Measurements from ENCODE around the gene HPS4.
"Not testable (repeated sequence)": the region's sequence is repeated elsewhere in the genome, so short reads cannot be mapped to it uniquely, and the experiment has no call there.

Gene HPS4

DNA sequence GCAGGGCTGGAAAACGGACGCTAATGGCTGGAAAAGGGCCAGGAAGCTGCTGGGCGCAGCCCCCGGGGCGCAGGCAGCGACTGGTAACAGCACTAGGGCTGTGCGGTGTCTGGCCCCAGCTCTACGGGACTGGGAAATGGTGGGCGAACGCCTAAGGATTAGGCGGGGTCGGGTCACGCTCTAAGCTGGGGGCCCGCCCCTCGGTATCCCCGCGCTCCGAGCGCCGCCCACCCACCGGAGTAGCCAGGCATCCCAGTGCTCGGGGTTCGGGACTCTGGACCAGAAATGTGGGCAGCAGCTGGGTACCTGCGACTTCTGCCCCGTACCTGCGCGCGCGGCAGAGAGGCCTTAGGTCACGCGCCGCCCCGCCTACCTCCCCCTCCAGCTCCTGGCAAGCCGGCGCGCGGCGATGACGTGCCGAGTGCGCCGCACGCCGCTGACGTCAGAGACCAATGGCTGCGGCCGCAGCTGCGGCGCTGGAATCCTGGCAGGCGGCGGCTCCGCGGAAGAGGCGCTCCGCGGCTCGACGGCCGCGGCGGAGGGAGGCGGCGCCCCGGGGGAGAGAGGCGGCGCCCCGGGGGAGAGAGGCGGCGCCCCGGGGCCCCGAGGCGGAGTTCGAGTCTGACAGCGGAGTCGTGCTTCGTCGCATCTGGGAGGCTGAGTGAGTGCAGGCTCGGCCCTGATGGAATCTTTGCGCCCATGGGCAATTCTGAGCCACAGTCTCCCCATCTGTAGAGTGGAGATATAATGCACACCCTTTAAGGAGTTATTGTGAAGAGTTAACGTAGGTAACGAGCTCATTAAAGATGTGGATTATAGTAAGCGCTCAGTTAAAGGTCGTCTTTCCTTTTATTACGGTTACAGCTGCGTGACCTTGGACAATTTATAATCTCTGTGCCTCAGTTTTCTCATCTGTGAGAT, at the start of gene HPS4, which contains the start of gene SRRD:
HPS4 (minus strand) TSS at position 345 of the 921 bp plus-strand sequence. CDS start 2,021 bp downstream, outside the sequence.
SRRD (plus strand) TSS at position 439 of the 921 bp plus-strand sequence; CDS start at position 453, 14 bp downstream.
- DNase-seq = peak in 54 of 56 donors; percentile 36 to 89 (median 78)

DNA sequence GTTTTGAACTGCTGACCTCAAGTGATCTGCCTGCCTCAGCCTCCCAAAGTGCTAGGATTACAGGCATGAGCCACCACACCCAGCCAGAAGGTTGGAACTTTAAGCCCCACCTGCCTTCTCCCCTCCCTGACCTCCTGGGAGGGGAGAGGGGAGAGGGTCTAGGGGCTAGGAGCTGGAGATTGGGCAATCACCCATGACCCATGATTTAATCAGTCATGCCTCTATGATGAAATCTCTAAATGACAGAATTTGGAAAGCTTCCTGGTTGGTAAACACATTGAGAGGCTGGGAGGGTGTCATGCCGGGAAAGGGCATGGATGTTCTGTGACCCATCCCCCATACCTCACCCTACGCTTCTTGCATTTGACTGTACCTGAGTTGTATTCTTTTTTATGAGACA, 45.8 kb upstream of the HPS4 start:
- no peak for DNase-seq

- not testable (repeated sequence) for DNase-seq
Measured at GRCh38 chr22:26528518-26528917, 44.9 kb upstream of the HPS4 start.

- no peak for DNase-seq
Measured at GRCh38 chr22:26527574-26528465, 44.2 kb upstream of the HPS4 start.

GRCh38 chr22:26527167-26527566, 43.6 kb upstream of the HPS4 start:
- no peak for DNase-seq

DNA sequence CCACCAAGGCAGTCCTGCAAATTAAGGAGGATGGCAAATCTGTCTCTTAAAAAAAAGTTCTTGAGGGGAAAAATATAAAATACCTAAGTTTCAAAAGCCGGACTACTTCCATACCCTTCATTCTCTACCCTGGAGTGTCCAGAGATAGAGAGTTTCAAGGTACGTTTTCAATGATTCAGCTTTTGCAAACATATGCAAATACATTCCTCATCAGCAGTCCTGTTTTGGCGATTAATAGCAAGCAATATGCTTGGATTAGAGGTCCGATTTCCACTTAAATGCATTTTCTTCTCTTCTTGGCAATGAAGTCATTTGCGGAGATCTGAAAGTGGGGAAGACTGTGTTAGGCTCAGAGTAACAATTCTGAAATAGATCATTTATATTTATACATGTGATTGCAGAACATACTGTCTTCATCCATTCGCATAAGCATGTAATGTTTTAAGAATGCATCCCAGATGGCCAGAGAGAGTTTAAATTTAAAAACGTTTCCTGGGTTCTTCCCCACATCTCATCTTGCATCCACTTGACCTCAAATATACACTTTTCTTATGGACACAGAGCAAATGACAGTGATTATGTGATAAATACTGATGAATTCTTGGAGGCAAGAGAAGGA, 42.5 kb upstream of the HPS4 start:
- DNase-seq = no peak

DNA sequence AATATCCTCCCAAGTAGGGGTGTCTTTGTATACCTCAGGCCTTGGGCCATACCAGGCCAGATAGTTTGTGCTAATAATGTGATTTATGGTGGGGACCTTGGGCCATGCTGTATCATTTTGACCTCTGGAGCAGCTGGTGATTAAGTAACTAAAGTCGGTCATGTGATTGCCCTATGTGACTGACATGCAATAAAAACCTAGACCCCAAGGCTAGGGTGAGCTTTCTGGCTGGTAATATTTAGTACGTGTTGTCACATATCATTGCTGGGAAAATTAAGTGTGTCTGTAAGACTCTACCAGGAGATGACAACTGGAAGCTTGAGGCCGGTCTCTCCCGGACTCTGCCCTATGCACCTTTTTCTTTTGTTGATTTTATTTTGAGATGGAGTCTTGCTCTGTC, 41.3 kb upstream of the HPS4 start:
- DNase-seq = no peak

DNA sequence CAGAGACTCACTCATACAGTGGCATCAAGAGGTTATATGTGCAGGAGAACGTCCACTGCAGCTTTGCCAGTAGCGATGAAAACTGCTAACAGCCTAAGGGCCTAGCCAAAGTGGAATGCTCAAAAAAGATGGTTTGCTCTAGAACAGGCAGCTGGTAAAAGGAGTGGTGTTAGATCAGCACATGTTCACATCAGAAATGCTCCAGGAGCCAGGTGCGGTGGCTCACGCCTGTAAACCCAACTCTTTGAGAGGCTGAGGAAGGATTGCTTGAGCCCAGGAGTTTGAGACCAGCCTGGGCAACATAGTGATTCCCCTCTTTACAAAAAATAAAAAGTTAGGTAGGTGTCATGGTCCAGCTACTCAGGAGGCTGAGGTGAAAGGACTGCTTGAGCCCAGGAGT, 39.0 kb upstream of the HPS4 start:
- DNase-seq = no peak

DNA sequence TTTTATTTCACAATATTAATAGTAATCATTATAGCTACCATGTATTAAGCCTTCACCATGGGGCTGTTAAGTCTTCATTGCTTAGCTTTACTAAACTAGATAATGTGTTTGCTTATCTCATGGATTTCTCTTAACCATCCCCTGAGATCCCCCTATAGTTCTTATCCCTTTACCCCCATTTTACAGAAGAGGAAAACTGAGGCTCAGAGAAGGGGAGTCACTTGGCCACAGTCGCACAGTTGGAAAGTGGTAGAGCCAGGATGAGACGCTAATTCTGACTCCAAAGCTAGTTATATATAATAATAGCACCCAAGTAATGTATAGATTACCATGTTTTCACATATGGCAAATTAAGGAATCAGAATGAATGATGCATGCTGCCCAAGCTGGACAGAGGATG, 38.4 kb upstream of the HPS4 start:
- DNase-seq = no peak

DNA sequence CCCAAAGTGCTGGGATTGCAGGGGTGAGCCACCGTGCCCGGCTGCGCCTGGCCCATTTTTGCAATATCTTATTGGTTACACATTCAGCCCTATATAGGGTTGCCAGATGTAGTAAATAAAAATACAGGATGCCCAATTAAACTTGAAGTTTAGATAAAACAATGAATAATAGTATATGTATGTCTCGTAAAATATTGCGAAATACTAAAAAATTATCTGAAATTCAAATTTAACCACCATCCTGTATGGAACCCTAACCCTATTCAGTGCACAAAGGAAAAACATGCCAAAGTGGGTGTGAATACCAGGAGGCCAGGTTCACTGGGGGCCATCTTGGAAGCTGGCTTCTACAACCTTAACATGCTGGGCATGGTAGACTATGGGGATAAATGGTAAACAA, 33.8 kb upstream of the HPS4 start:
- DNase-seq = no peak

GRCh38 chr22:26516503-26516902, 32.9 kb upstream of the HPS4 start:
- no peak for DNase-seq

DNA sequence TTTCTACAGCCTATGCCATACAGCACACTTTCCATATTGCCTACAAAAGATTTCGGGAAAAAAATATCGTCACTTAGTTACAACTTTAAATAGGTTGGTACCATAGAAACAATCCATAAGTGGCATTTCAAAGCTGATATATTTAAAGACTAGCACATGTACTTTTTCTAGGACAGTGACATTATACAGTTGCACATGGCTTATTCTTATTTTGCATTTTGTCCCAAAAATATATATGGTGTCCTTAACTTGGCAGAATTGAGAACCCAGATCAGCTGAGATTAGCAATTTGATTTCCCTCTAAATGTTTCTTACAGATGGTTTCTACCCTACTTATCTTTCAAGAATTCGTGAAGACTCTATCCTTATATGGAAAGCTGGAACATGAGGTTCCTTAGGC, 32.3 kb upstream of the HPS4 start:
- DNase-seq = no peak

DNA sequence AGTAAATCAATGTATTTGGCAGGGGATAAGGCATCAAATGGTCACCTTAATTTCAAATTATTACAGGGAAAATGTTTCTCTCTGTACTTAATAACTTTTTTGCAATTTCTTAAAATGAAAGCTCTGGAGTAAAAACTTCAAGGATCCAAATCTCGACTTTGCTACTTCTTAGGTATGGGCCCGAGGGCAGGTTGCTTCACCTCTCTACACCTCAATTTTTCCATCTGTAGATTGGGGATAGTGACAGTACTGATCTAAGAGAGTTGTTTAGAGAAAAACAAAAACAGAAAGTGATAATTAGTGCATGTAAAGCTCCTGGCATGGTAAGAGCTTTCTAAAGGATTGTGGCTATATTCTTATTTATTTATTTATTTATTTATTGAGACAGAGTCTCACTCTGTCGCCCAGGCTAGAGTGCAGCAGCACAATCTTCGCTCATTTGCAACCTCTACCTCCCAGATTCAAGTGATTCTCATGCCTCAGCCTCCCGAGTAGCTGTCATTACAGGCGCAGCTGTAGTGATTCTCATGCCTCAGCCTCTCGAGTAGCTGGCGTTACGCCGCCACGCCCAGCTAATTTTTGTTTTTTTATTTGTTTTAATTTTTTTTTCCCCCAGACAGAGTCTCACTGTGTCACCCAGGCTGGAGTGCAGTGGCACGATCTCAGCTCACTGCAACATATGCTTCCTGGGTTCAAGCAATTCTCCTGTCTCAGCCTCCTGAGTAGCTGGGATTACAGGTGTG, 31.0 kb upstream of the HPS4 start:
- no peak for DNase-seq

GRCh38 chr22:26513838-26514237, 30.3 kb upstream of the HPS4 start:
- DNase-seq = no peak

GRCh38 chr22:26512149-26512793, 28.7 kb upstream of the HPS4 start, which contains the start of gene TFIP11:
TFIP11 (minus strand) TSS chr22:26512473; CDS start chr22:26510272, 2,201 bp downstream.
- DNase-seq = peak; percentile 50 to 97 (median 89)

DNA sequence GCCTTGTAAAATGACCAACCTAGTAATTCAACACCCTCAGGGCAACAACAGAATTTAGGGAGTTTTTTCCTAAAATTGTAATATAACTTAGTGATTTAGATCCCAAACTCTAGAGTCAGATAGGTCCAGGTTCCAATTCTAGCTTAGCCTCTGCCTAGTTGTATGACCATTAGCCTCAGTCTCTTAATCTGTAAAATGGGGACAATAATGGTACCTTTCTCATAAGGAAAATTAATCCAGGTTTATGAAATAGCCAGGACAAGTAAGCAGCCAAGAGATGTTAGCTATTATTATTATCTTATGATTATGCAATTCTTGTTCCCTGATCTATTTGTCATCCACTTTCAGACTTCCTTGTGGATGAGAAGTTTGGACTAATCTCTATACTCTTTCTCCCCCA, 24.6 kb upstream of the HPS4 start:
- DNase-seq = no peak

DNA sequence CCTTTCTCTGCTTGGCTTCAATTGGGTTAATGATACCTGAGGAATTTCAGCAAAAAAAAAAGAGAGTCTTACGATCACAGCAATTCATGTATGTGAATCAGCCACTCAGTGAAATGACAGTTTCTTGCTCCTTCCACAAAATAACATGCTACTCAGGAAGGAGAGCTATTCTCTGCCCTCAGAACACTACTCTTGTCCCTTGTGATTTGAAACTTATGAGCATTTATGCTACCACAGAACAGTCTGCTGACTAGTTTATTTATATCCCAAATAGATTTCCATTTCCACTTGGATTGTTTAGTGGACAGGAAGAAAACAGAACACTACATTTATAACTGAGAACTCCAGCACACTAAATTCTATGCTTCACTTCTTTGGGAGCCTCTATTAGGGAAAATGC, 20.2 kb upstream of the HPS4 start:
- no peak for DNase-seq

GRCh38 chr22:26502688-26503561, 19.3 kb upstream of the HPS4 start:
- DNase-seq = peak in 34 of 56 donors; percentile 1 to 74 (median 26)

GRCh38 chr22:26501996-26502395, 18.4 kb upstream of the HPS4 start:
- no peak for DNase-seq
